Superior temporal gyrus (tissue), 1 donor: ENCODE results near the gene AUTS2.

ENCODE experiments used
- DNase-seq: peaks from one replicate; pipeline ENCODE4 v3.0.0-alpha.2; 2016; ENCODE audit errors: extremely low spot score

Gene AUTS2

GRCh38 chr7:70060298-70061068 is 462.2 kb downstream of the AUTS2 start:
- DNase-seq = no peak

DNA sequence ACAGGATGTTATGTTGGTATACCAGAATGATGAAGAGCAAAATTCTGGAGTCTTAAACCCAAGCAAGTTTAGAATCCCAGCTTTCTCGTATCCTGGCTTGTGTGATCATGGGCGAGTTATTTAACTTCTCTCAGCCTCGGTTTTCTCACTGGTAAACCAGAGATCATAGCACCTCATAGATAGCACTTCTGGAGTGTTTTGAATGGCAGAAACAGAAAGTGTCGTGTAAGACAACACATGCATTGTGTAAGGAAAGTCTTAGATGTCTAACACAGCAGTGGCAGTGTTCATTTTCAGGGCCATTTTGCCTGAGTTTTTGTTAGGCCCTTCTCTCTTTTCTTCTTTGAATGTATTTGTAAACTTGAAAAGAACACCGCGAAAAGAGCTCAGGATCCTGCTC is 465.1 kb downstream of the AUTS2 start:
- no peak for DNase-seq

DNA sequence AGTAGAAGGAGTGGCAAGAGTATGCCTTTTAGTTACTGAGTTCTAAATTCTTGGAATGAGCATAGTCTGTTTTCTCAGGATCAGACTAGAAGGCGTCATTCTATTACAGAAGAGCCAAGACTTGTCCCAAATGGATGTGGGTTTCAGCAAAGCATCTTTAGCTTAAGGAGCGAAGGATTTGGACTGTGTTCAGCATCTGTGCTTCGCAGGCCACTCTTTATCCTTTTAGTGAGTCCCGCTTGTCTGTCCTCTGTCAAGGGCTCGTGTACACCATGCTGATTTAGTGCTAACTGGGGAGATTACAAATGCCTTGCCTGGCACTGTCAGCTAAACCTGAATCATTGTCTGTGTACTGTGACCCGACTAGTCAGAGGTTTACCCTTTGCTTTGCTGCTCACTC is 465.7 kb downstream of the AUTS2 start:
- no peak for DNase-seq

DNA sequence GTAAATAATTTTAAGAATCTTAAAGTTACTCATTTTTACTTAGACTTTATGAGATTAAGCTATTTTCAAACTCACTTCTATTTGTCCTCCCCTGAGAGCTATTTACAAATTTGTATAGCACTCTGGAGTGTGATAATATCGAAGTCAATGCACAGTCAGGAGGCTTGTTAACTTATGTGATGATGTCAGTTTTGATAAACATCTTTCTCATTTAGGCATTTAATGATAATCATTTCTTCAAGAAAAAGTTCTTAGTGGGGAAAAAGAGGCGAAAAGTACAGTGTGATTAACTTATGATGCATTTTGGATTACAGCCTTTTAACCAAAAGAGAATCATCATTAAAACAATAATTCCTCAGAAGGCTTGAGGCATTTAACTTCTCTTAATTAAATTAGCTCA is 468.6 kb downstream of the AUTS2 start:
- no peak for DNase-seq

DNA sequence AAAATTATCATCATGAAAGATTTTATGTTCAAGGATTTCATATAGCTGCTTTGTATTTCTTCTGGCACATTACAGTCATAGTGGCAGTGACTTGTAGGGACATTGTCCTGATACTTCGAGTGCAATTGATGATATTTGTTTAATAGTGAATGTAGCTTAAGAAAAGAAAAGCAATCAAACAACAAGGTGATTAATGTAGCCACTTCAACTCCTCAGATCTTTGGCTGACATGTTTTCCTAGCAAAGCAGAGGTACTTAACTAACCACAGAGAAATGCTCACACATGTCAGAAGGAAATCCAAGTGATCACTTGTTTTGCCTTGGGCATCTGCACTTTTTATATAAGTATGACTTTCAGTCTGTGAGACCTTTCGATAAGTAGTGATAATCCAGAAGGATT is 470.3 kb downstream of the AUTS2 start:
- DNase-seq = no peak

DNA sequence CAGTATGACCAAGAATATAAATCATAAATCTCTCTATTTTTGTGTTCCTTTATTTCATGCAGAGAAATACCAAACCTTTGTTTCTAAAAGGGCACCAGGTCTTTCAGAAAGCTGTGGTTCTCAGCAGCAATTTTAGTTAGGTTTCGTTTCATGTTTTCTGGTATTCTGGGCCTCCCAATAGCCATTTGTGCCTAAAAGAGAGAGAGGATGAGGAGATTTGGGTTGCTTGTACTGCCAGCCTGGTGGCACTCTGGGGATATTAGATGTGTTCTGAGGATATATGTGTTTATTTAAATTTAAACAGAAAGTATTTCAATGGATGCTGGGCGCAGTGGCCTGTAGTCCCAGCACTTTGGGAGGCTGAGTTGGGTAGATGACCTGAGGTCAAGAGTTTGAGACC is 471.7 kb downstream of the AUTS2 start:
- no peak for DNase-seq

DNA sequence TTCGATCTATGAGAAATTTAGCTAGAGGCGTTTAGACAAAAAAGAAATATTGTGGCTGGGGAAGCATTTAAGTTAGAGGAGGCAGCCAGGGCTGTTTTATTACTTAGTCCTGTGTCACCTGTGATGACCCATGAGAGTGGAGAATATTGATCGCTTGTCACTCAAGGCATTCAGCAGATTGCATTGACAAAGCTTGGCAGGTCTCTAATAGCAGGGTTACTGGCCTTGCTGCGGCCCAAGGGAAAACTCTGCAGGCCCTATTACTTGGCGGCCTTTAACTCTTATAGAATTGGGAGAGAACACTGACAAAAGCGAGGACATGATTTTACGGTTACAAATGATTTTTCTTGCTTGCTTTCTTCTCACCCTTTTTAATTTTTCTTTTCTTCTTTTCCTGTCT is 473.5 kb downstream of the AUTS2 start:
- DNase-seq = no peak

GRCh38 chr7:70072220-70072619 is 473.9 kb downstream of the AUTS2 start:
- no peak for DNase-seq

DNA sequence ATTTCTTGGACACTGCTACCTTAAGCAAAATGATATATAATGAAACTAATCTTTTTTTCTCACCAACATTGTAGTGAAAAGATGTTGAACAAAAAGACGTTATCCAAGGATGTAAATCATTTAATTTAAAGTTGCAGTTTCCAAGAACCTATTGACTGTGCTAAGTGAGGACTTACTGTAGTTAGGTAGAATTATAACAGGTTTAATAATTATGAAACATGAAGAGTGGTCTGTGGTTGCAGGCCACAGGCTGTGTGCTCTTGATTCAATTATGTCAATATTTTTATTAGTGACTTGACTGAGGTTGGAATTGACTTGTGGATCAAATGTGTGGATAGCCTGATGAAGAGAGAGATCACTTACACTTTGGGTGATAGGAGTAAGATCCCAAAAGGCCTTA is 478.1 kb downstream of the AUTS2 start:
- no peak for DNase-seq

GRCh38 chr7:70082099-70082611 is 483.9 kb downstream of the AUTS2 start:
- no peak for DNase-seq

DNA sequence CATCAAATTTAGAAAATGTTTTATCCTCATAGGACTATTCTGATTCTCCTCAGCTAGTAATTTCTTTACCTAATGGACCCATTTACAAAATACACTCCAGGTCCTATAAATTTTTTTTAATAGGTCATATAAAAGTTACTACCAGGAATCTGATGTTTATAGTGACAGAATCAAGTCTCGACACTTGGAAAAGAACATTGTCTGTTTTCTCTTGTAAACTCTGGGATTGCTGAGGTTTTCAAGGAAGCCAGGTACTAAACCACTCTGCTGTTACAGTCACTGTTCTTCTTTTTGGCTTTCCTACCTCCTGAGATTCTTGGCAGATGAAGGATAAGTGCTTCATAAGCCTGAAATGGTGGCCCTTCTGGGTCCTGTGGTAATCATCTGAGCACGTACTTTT is 493.1 kb downstream of the AUTS2 start:
- DNase-seq = no peak

DNA sequence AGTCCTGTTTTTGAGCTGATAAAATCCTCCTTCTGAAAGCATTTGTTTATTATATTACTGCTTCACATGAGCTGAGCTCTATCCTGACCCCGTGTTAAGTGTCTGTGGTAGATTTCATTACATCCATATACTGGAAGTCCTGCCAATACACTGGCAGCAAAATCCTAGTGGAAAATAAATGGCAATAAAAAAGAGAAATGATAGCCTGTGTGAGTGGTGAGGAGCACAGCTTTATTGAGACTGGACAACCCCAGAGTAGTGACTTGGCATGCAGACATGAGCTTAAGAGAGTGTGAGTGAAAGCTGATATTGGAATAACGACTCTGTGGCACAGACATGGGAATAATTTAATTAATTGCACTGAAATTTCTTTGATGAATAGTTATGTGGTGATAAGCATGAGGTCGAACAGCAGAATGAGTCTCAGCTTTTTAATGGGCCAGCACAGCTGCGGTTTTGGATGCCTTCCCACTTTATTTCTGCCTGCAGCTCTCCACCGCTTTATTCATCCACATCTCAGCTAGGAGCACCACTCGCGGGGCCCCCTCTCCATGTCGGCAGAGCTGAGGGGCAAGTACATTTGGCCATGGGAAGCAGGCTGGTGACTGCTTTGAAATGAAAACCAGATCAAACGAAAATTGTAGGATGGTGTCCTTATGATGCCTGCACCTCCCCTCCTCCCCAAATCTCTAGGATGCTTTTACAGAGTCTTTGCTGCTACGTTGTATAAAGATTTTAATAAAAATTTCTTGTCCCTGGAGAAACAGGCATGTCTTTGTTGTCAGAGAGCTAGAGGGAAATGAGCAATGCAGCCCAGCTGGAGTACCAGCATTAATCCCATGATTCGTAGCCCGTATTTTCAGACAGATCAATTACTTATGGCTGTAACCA is 494.3 kb downstream of the AUTS2 start:
- DNase-seq = peak; percentile 48

DNA sequence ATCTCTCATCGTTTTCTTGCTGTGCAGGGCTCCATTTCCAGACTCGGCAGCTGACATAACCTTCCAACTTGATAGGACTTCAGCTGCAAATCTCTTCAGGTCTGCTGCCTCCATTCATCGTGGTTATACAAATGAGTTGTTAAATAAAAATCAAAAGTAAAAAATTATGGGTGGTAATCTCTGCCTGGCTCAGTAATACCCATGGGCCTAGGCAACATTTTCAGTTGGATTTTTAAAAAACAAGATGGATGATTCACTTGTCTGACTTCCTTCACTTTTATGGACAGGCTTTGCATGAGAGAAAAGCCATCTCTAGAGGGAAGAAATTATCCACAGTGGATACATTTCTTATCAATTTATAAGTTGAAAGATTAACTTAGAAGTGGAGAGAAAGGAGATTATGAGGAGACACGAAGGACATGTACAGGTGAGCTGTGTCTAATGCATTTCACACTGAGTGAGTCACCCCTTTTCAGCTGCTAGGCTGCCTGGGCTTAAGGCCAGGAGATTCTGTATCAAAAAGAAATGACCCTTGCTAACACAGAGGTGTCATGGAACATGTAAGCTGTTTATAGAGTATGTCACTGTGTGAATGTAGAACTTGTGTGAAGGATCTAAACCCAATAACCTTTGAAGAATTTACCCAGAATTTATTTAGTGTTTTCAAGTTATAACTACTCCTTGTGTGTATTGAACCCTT is 495.1 kb downstream of the AUTS2 start:
- DNase-seq = no peak

DNA sequence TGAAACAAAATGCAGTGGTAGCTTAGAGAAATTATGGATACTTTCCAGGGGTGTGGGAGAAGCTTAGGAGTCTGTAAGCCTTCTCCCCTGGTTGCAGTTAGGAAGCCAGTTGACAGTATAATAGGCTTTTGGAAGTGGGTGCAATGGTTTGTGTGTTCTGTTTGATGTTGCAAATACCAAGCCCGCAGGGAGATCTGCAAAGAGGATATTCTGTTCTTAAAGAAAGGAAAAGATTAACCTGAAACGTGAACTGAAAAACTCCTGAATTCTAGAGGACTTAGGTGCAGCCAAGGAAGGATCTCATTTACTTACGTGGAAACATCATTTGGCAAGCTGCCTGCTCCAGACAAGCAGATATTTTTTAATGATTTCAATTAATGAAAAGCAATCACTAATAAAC is 496.6 kb downstream of the AUTS2 start:
- no peak for DNase-seq

- DNase-seq = no peak
Observed at GRCh38 chr7:70097645-70098044, 499.4 kb downstream of the AUTS2 start.

DNA sequence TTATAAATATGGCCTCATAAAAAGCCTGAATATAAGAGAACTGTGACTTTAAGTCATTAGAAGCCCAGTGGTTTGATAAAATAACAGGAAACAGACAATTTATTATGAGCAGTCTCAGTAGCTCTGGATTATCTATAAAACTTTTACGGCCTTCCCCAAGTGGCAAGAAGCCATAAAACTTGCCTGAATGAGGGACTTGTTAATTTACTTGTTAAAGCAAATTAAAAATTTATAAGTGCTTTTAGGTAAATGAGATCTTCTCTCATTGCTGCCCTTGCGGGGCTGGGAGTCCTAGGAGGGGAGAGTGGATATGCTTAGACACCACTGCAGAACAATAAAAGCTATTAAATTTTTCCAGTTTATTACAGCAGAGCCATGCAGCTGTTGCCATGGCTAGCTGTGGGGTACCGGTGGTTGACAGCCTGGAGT is 499.9 kb downstream of the AUTS2 start:
- DNase-seq = no peak

GRCh38 chr7:70098905-70099672 is 500.8 kb downstream of the AUTS2 start:
- DNase-seq = no peak

DNA sequence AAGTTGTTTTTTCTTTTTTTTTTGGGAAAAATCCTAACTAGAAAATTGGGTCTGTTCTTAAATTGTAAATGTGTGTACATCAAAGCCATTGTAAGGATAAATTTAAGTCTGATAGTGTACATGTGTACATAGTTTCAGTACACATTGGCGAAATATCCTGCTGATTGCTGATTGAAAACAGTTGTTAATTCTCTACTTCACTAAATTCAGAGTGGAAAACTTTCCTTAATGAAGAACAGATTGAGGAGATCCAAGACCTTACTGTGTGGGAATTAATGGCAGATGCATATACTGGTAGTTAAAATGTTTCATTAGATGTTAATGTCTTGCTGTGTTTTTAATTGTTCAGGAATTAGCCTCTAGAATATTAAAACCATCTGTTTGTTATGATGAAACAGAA is 506.0 kb downstream of the AUTS2 start:
- DNase-seq = no peak

- no peak for DNase-seq
Observed at GRCh38 chr7:70113078-70113477, 514.8 kb downstream of the AUTS2 start.

GRCh38 chr7:70113536-70113935 is 515.3 kb downstream of the AUTS2 start:
- no peak for DNase-seq

- no peak for DNase-seq
Observed at GRCh38 chr7:70114806-70115205, 516.5 kb downstream of the AUTS2 start.
